Measurements from ENCODE around the gene AVPR2.

AVPR2 gene

GRCh38 chrX:153871946-153872878 is 32.3 kb upstream of the AVPR2 start:
- no peak for DNase-seq

GRCh38 chrX:153873282-153874084 is 31.0 kb upstream of the AVPR2 start:
- DNase-seq = no peak

GRCh38 chrX:153874085-153874365 is 30.4 kb upstream of the AVPR2 start:
- DNase-seq = no peak

GRCh38 chrX:153874366-153875125 is 29.9 kb upstream of the AVPR2 start:
- DNase-seq = no peak

GRCh38 chrX:153875391-153876111 is 28.9 kb upstream of the AVPR2 start:
- peak; percentile 66 for DNase-seq

DNA sequence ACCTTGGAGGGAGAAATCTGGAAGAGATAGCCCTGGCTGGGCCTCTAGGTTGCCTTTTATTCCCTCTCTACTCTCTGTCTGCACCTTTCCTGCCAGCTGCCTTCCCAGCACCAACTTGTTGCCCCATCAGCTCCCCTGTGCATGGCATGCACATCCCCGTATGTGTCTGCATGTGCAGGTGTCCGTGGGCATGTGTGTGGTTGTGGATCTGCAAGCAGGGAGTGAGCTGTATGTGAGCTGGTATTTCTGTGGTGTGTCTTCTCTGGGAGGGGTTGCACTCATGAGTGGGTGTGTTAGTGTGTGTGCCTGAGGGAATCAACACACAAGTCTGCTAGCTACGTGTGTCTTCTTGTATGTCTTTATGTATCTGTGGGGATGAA is 28.4 kb upstream of the AVPR2 start:
- no peak for DNase-seq

- DNase-seq = no peak
These were observed 26.8 kb upstream of the AVPR2 start for GRCh38 chrX:153877571-153878261.

GRCh38 chrX:153878345-153878744 is 26.1 kb upstream of the AVPR2 start:
- DNase-seq = no peak

DNA sequence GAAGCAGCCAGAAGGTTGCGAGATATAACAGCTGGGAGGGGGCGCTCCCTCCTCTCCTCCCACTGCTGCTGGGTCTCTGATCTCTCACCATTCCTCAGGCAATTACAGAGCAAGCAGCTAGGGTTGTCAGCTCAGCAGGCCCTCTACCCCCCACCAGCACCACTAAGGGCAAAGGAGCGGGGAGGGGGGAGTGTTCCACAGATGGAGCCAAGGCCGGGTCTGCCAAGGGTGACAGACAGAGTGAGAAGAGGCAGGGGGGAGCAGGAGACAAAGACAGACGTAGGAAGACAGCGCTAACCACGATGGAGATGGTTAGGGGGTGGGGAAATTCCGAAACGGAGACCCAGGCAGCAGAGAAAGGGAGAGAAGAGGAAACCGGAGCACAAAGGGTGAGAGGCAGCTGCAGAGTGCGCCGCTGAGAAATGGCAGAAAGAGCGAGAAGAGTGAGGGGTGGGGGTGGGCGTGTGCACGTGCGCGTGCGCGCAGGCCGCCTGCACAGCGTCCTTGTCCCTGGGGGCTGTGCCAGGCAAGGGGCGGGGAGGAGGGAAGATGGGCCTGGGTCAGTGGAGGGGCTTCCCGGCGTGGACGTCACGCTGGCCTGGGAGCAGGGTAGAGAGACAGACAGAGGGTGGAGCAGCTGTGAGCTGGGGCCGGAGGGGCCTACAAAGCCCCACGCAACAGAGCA is 25.4 kb upstream of the AVPR2 start:
- no peak for DNase-seq

DNA sequence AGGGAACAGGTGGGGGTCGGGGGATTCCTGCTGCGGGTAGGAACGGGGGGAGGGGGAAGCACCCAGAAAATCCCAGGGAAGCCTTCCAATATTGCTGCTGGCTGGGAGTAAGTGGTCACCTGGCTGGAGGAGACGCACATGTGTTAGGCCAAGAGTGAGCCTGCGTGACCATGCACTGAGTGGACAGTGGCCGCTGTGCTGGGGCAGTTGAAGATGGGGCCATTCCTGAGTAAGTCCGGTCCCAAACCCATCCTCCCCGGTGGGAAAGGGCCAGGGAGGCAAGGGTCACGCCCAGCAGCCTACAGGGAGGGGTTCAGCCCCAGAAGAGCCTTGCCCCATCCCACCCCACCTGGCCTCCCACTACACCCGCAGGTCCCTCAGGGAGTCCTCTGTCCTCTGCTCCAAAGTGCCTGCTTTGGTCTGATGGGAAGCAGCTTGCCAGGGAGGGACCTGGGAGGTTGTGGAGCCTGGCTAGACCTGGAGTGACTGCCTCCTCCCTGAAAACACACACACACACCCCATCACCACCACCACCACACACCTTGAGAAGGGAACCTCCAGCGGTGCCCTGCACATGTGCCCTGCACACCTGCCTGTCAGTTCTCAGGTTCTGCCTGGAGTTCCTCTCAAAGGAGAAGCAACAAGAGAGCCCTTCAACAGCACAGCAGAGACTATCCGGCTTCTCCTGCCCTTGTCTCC is 24.6 kb upstream of the AVPR2 start:
- no peak for DNase-seq

DNA sequence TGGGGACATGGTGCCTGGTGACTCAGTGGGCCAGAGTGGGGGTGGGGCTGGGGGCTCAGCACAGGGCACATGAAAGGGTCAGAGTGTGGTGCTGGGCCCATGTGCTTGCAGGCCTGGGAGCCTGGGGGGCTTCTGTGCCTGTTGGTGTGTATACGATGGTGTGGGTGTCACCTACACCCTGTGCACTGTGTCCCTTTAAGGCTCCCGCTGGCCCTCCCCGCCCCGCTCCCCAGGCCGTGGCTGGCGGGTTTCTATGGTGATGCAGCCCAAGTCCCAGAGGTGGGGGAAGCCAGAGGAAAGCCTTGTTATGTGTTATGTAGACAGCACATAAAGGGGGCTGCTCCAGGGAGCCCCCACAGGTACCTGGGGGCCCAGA is 24.0 kb upstream of the AVPR2 start:
- no peak for DNase-seq

GRCh38 chrX:153881281-153881680 is 23.2 kb upstream of the AVPR2 start:
- no peak for DNase-seq

DNA sequence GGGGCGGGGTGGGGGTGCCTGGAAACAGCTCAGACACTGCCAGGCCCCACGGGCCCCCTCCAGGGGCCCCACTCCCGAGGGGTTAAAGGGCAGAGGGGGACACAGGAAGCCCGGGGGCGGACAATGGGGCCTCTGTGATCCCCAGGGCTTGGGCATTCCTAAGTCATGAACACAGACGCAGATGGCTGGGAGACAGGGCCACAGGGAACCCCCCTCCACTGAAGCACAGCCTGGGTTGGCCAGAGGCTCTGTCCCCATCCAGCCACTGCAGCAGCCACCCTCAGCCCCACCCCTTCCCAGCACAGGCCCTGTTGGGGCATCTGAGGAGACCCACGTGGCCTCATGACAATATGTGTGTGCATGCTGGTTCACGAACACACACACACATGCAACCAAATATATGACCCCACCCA is 22.4 kb upstream of the AVPR2 start:
- no peak for DNase-seq

DNA sequence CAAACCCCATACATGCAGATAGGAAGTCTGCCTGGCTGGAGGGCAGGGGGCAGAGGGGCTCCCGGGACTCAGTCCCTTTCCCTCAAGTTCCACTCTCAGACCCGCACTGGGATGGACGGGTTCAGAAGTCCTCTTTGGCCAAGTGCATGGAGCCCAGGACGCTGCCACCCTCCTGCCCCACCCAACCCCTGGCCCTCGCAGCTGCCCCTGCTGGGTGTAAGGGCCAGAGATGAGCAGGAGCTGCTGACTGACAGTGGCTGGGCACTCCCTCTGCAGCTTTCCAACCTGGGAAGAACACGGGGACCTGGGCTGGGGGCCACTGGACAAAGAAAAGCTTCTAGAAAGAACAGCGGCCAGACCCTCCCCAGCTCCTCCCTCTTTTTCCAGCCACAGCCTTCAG is 21.9 kb upstream of the AVPR2 start:
- no peak for DNase-seq

- no peak for DNase-seq
These were observed 21.2 kb upstream of the AVPR2 start for GRCh38 chrX:153883163-153883843.

- DNase-seq = no peak
These were observed 20.3 kb upstream of the AVPR2 start for GRCh38 chrX:153884136-153884535.

DNA sequence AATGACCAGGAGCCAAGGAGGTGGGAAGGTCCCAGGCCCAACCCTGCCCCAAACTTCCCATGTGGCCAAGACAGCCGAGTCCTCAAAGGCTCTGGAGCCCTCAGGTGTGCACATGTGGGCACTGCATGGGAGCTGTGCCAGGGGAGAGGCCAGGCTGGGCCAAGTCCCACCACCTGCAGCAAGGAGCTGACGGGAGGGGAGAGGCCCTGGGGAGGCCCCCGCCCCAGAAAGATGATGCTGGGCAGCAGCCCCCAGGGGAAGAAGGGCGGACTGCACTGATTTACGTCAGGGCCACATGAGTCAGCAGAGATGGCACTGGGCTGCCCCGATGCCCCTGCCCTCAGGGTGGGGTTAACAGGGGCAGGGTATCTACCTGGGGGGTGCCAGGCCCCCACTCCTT is 19.9 kb upstream of the AVPR2 start:
- no peak for DNase-seq

DNA sequence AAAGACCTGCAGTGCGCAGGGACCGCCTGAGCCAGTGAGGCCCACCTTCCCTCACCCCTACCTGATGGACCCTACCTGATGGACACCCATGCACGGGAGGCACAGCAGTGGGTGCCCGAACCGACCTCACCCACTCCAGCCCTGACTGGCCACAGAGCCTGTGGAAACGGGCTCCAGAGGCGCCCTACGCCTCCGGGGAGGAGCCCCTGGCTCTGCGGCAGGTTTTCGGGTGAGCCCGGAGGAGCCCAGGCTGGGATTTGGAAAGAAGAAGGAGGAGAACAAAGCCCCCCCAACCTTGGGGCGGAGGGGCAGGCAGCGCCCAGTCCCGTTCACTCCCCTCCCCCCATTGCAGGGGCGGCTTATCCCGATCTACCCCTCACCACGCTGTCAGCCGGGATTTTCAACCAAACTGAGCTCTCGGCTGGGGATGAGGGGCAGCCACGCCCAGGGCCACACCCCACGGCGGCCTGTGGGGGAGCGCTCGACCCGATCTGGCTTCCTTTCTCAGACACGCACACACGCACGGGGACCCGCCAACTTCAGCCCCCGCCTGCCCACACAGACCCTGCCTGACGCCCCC is 19.2 kb upstream of the AVPR2 start:
- DNase-seq = peak; percentile 16

DNA sequence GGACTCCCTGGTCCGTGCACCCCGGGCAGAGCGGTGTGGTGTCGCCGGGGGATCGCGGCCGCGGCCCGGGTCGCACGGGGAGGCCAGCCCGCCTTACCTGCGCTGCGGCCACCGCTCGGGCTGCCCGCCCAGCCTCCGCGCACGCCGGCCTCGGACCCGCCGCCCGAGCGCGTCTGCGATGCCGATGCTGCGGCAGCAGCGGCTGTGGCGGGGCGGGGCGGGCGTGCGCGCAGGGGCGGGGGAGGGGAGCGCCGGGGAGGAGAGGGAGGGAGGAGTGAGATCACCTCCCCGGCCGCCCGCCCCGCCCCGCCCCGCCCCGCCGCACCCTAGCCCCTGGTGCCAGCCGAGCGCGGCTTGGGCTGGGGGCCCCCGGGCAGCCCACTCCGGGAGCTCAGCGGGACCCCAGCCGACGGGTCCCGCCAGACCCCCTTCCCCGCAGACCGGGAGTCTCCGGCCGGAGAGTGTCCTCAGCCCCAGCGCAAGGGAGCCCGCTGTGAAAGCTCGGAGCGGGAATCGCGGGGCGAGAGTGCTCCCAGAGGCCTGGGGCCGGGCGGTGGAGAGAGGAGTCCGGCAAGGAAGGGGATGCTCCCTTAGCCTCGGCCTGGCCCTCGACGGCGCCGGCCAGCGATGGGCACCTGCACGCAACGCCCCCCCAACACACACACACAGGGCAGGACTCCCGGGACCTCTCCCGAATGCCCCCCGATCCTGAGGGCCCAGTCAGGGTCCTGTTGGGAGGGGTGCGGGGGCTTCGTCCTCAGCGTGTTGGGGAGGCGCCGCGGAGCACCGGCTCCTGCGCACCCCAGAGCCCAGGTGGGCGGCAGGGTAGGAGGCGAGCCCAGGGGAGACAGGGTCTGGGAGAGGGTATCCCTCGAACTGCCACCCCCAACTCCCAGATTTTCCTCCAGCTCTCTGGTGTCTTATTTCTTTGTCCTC is 18.2 kb upstream of the AVPR2 start, which contains the start of gene L1CAM:
TSS of gene L1CAM (minus strand) at position 206 of the 936 bp plus-strand sequence. CDS start 10,337 bp downstream, outside the sequence.
- peak; percentile 27 for DNase-seq

Measured in hematopoietic multipotent progenitor cell treated with erythropoietin and hydrocortisone succinate and interleukin-3 and kit ligand, for 4 days (in vitro differentiated cells).